Right lung (tissue), 10 donors: ENCODE measurements around the gene CCDC74A. TPM values are rescaled to one million over a fixed set of nuclear protein-coding genes. Genes with fewer than 3 reads are reported as not detected.
"Not testable (repeated sequence)": the region's sequence is repeated elsewhere in the genome, so short reads cannot be mapped to it uniquely, and the experiment has no call there.

Experiments used
- DNase-seq, 2 donors: peaks; one replicate each; pipeline ENCODE4 v3.0.0-alpha.2; 2013
- long read RNA-seq, 8 donors: transcript quantifications; one replicate each; lab custom pipeline, GENCODE V29; 2026
- polyA plus RNA-seq, 5 donors: library from polyadenylated mRNA; unstranded; fragments of 120-200 nt; gene quantifications; one replicate each; pipeline versions ENCODE4 v1.2.1 to v1.2.3, GENCODE V29; 2013; ENCODE audit warnings: inconsistent platforms in 1 of 5, low replicate concordance in 1 of 5; ENCODE audit not compliant: insufficient read length in 5 of 5, insufficient read depth in 1 of 5

CCDC74A gene
- polyA plus RNA-seq: 10 to 100 TPM in 2 of 5 donors, 1 to 10 TPM in 3; 5.9 to 11.2 (median 9.9) TPM
- long read RNA-seq, donor 1, transcript CCDC74A-202 (8 exons, 1,298 nt): major isoform, 5 of 7 reads
- long read RNA-seq, donor 1, partial matches to known transcripts: 0 of 7 reads
- long read RNA-seq, donor 1, other reads (novel, unspliced or antisense): 0 of 7 reads
- long read RNA-seq, donor 2, partial matches to known transcripts: 0 of 3 reads
- long read RNA-seq, donor 2, other reads (novel, unspliced or antisense): 0 of 3 reads
- long read RNA-seq, donor 3, partial matches to known transcripts: 0 of 6 reads
- long read RNA-seq, donor 3, other reads (novel, unspliced or antisense): 0 of 6 reads
- long read RNA-seq, donor 4, partial matches to known transcripts: 0 of 1 reads
- long read RNA-seq, donor 4, other reads (novel, unspliced or antisense): 0 of 1 reads
- long read RNA-seq, donor 5, partial matches to known transcripts: 0 of 1 reads
- long read RNA-seq, donor 5, other reads (novel, unspliced or antisense): 0 of 1 reads
- long read RNA-seq, donor 6, transcript CCDC74A-202 (8 exons, 1,298 nt): major isoform, 8 of 8 reads
- long read RNA-seq, donor 6, partial matches to known transcripts: 0 of 8 reads
- long read RNA-seq, donor 6, other reads (novel, unspliced or antisense): 0 of 8 reads
- long read RNA-seq, donor 7, partial matches to known transcripts: 0 of 3 reads
- long read RNA-seq, donor 7, other reads (novel, unspliced or antisense): 0 of 3 reads
- long read RNA-seq, donor 8, partial matches to known transcripts: 0 of 1 reads
- long read RNA-seq, donor 8, other reads (novel, unspliced or antisense): 0 of 1 reads

- peak; percentile 25 to 28 for DNase-seq
Measured at GRCh38 chr2:131527131-131528001, at the start of gene CCDC74A. Gene CCDC74A (plus strand): TSS chr2:131527888. CDS start chr2:131527971, 83 bp downstream.

- not testable (repeated sequence) for DNase-seq
Measured at GRCh38 chr2:131478074-131478849, 49.4 kb upstream of the CCDC74A start.

- not testable (repeated sequence) for DNase-seq
Measured at GRCh38 chr2:131478850-131479461, 48.7 kb upstream of the CCDC74A start.

GRCh38 chr2:131480351-131480750 is 47.3 kb upstream of the CCDC74A start:
- not testable (repeated sequence) for DNase-seq

- not testable (repeated sequence) for DNase-seq
Measured at GRCh38 chr2:131482506-131483155, 45.1 kb upstream of the CCDC74A start.

- DNase-seq: not testable (repeated sequence)
Measured at GRCh38 chr2:131483981-131484820, 43.5 kb upstream of the CCDC74A start.

- not testable (repeated sequence) for DNase-seq
Measured at GRCh38 chr2:131484906-131485460, 42.7 kb upstream of the CCDC74A start.

GRCh38 chr2:131486201-131486902 is 41.3 kb upstream of the CCDC74A start:
- DNase-seq: not testable (repeated sequence)

- no peak for DNase-seq
Measured at GRCh38 chr2:131488306-131489205, 39.1 kb upstream of the CCDC74A start.

GRCh38 chr2:131490616-131491468 is 36.8 kb upstream of the CCDC74A start:
- DNase-seq: not testable (repeated sequence)

- not testable (repeated sequence) for DNase-seq
Measured at GRCh38 chr2:131491469-131491836, 36.2 kb upstream of the CCDC74A start.

GRCh38 chr2:131492015-131492417 is 35.7 kb upstream of the CCDC74A start, which contains the start of gene MZT2A:
Gene MZT2A (minus strand): TSS chr2:131492397. CDS start chr2:131492376, 21 bp downstream.
- DNase-seq: peak in 1 of 2 donors; percentile 15

GRCh38 chr2:131492418-131493198 is 35.1 kb upstream of the CCDC74A start:
- peak; percentile 90 to 94 for DNase-seq

GRCh38 chr2:131493199-131493968 is 34.3 kb upstream of the CCDC74A start:
- no peak for DNase-seq
